Osteoblast (primary cell): ENCODE measurements around the gene SF3B5. TPM values are rescaled to one million over a fixed set of nuclear protein-coding genes. Genes with fewer than 3 reads are reported as not detected.
"Not testable (repeated sequence)": the region's sequence is repeated elsewhere in the genome, so short reads cannot be mapped to it uniquely, and the experiment has no call there.

ENCODE experiments used
- DNase-seq: peaks from one replicate; pipeline ENCODE4 v3.0.0; 2011; ENCODE audit warnings: low spot score, mixed read lengths; ENCODE audit not compliant: insufficient read length; ENCODE audit errors: missing footprints
- H2AFZ ChIP-seq: 2 replicates; pipeline ENCODE4 v1.6.0; 2011; ENCODE audit warnings: mild to moderate bottlenecking, low read length
- H3K27ac ChIP-seq: 2 replicates; pipeline ENCODE4 v1.5.1; 2011; ENCODE audit warnings: mild to moderate bottlenecking, low read depth, low read length, moderate library complexity
- H3K27me3 ChIP-seq: 2 replicates; pipeline ENCODE4 v1.6.0; 2012; ENCODE audit warnings: mild to moderate bottlenecking, control low read depth, inconsistent platforms, low read length, moderate library complexity; ENCODE audit not compliant: insufficient read depth
- H3K36me3 ChIP-seq: 2 replicates; pipeline ENCODE4 v1.5.1; 2011; ENCODE audit warnings: mild to moderate bottlenecking, low read length, control low read depth, moderate library complexity; ENCODE audit not compliant: insufficient read depth
- H3K4me1 ChIP-seq: 2 replicates; pipeline ENCODE4 v1.5.1; 2011; ENCODE audit warnings: mild to moderate bottlenecking, low read length, control low read depth, moderate library complexity; ENCODE audit not compliant: insufficient read depth
- H3K4me2 ChIP-seq: 2 replicates; pipeline ENCODE4 v1.6.0; 2011; ENCODE audit warnings: mild to moderate bottlenecking, low read length; ENCODE audit not compliant: insufficient read depth
- H3K4me3 ChIP-seq: fragments of 200-600 bp; sonication (generic); 3 replicates; pipeline ENCODE4 v1.5.1; 2012; ENCODE audit warnings: mild to moderate bottlenecking, low read length, inconsistent platforms; ENCODE audit not compliant: insufficient read depth
- H3K79me2 ChIP-seq: 2 replicates; pipeline ENCODE4 v1.6.0; 2012; ENCODE audit warnings: mild to moderate bottlenecking, low read length, control low read depth, inconsistent platforms; ENCODE audit not compliant: insufficient read depth
- H3K9me3 ChIP-seq: 2 replicates; pipeline ENCODE4 v1.5.1; 2011; ENCODE audit warnings: low read depth, low read length, control low read depth
- H4K20me1 ChIP-seq: 2 replicates; pipeline ENCODE4 v1.6.0; 2012; ENCODE audit warnings: mild to moderate bottlenecking, low read length, control low read depth; ENCODE audit not compliant: insufficient read depth
- total RNA-seq: library from RNA; depleted of rRNA; stranded (reverse); fragments of >200 nt; gene quantifications from 2 replicates; pipeline ENCODE4 v1.2.3, GENCODE V29; 2012
- TF ChIP-seq, protein P1 (sequence below): IDR thresholded peaks from 2 replicates; pipeline ENCODE4 v1.5.1; 2011; ENCODE audit warnings: mild to moderate bottlenecking, low read depth, low read length, moderate library complexity; ENCODE audit errors: extremely low read depth

SF3B5 gene
- total RNA-seq, 1 donor: 78.9 TPM

DNA sequence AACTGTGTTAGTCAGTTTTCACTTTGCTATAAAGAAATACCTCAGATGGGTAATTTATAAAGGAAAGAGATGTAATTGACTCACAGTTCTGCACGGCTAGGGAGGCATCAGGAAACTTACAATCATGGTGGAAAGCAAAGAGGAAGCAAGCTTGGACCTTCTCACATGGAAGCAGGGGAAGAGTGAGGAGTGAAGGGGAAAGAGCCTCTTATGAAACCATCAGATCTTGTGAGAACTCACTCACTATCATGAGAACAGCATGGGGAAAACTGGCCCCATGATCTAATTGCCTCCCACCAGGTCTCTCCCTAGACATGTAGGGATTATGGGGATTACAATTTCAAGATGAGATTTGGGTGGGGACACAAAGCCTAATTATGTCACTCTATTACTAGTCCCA, 46.0 kb downstream of the SF3B5 start:
- Histone ChIP-seq H3K27me3 (peaks cover 9% of the 10 kb centered on the region), H3K4me3 (no peak overlapping the region), H3K27ac (no peak overlapping the region), H3K4me1 (no peaks in the 10 kb centered on the region), H3K36me3 (no peaks in the 10 kb centered on the region), H4K20me1 (no peaks in the 10 kb centered on the region), H3K9me3 (no peaks in the 10 kb centered on the region), H3K4me2 (no peak overlapping the region), H3K79me2 (no peaks in the 10 kb centered on the region), H2AFZ (no peak overlapping the region)
- DNase-seq: no peak
- TF ChIP-seq, protein P1, sequence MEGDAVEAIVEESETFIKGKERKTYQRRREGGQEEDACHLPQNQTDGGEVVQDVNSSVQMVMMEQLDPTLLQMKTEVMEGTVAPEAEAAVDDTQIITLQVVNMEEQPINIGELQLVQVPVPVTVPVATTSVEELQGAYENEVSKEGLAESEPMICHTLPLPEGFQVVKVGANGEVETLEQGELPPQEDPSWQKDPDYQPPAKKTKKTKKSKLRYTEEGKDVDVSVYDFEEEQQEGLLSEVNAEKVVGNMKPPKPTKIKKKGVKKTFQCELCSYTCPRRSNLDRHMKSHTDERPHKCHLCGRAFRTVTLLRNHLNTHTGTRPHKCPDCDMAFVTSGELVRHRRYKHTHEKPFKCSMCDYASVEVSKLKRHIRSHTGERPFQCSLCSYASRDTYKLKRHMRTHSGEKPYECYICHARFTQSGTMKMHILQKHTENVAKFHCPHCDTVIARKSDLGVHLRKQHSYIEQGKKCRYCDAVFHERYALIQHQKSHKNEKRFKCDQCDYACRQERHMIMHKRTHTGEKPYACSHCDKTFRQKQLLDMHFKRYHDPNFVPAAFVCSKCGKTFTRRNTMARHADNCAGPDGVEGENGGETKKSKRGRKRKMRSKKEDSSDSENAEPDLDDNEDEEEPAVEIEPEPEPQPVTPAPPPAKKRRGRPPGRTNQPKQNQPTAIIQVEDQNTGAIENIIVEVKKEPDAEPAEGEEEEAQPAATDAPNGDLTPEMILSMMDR: no peak

DNA sequence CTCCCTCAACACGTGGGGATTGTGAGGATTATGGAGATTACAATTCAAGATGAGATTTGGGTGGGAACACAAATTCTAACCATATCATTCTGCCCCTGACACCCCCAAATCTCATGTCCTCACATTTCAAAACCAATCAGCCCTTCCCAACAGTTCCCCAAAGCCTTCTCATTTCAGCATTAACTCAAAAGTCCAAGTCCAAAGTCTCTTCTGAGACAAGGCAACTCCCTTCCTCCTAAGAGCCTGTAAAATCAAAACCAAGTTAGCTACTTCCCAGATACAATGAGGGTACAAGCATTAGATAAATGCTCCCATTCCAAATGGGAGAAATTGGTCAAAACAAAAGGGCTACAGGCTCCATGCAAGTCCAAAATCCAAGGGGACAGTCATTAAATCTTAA, 47.7 kb downstream of the SF3B5 start:
- no peak overlapping the region for H3K4me2 ChIP-seq
- H3K4me3 ChIP-seq: no peak overlapping the region
- H4K20me1 ChIP-seq: no peaks in the 10 kb centered on the region
- no peaks in the 10 kb centered on the region for H3K79me2 ChIP-seq
- H3K36me3 ChIP-seq: no peaks in the 10 kb centered on the region
- H3K4me1 ChIP-seq: no peaks in the 10 kb centered on the region
- DNase-seq: no peak
- H3K9me3 ChIP-seq: no peaks in the 10 kb centered on the region
- TF ChIP-seq, protein P1: no peak
- peaks cover 9% of the 10 kb centered on the region for H3K27me3 ChIP-seq
- H2AFZ ChIP-seq: no peak overlapping the region
- H3K27ac ChIP-seq: no peak overlapping the region

DNA sequence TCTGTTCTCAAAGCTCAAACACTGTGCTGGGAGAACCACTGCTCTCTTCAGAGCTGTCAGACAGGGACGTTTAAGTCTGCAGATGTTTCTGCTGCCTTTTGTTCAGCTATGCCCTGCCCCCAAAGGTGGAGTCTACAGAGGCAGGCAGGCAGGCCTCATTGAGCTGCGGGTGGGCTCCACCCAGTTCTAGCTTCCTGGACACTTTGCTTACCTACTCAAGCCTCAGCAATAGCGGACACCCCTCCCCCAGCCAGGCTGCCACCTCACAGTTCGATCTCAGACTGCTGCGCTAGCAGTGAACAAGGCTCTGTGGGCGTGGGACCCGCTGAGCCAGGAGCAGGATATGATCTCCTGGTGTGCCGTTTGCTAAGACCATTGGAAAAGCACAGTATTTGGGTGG, 48.7 kb downstream of the SF3B5 start:
- H3K27me3 ChIP-seq, H4K20me1 ChIP-seq, H3K4me1 ChIP-seq, H3K79me2 ChIP-seq, DNase-seq, H2AFZ ChIP-seq, H3K4me2 ChIP-seq, H3K4me3 ChIP-seq, H3K36me3 ChIP-seq, H3K9me3 ChIP-seq, H3K27ac ChIP-seq: not testable (repeated sequence)

DNA sequence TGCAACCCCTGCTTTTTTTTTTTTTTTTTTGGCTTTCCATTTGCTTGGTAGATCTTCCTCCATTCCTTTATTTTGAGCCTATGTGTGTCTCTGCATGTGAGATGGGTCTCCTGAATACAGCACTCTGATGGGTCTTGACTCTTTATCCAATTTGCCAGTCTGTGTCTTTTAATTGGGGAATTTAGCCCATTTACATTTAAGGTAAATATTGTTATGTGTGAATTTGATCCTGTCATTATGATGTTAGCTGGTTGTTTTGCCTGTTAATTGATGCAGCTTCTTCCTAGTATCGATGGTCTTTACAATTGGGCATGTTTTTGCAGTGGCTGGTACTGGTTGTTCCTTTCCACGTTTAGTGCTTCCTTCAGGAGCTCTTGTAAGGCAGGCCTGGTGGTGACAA, 50.4 kb downstream of the SF3B5 start:
- DNase-seq, H2AFZ ChIP-seq, H3K4me2 ChIP-seq, H3K79me2 ChIP-seq, H3K27me3 ChIP-seq, H4K20me1 ChIP-seq, H3K4me3 ChIP-seq, H3K27ac ChIP-seq, H3K4me1 ChIP-seq, H3K9me3 ChIP-seq, H3K36me3 ChIP-seq: not testable (repeated sequence)

Other genes with a start within 250 kb of the SF3B5 start
- gene ZC2HC1B, start 231.1 kb downstream of the SF3B5 start, total RNA-seq: not detected in 2 replicates
- 16.6 and 22.4 TPM in 2 replicates for gene PLAGL1, start 87.3 kb downstream of the SF3B5 start, total RNA-seq
- gene STX11, start 54.9 kb upstream of the SF3B5 start, total RNA-seq: 0.29 and 0.36 TPM in 2 replicates
- gene UTRN, start 189.8 kb upstream of the SF3B5 start, total RNA-seq: 235 and 242 TPM in 2 replicates